GM21529 (cell line): ENCODE data around the gene ARHGEF18.
"Not testable (repeated sequence)": the region's sequence is repeated elsewhere in the genome, so short reads cannot be mapped to it uniquely, and the experiment has no call there.

Source experiments
- ATAC-seq: cut with Tn5 transposase; IDR thresholded peaks from one replicate; pipeline ENCODE4 v1.9.1; 2021; ENCODE audit not compliant: unreplicated experiment

Gene ARHGEF18

DNA sequence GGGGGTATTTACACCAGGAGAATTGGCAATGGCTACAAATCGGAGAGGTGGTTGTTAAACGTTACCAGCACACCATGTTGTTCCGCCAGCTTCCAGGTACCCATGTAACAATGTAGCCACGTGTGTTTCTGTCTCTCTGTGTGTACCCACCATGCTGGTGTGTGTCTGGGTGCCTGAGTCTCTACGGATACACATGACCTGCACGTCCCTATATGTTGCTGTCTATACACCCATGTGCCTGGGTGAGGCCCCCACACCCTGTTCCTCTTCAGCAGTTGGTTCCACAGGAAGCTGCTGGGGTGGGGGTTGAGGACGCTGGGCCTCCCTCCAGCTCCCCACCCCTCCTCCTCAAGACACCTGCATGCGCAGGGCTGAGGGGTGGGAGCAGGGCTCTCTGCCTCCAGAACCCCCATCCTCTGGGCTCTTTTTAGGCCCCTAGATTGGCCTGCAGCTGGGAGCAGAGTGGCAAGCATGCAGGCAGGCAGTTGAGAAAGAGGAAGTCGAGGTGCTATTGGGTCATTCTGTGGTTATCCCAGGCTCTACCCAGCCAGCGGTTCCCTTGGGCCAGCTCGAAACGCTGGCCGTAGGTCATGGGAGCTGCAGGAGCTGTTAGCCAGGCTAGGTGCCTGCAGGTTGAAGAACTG is at the start of gene ARHGEF18:
Gene ARHGEF18 (plus strand): TSS at position 351 of the 644 bp plus-strand sequence. CDS start 13,954 bp downstream, outside the sequence.
- no peak for ATAC-seq

DNA sequence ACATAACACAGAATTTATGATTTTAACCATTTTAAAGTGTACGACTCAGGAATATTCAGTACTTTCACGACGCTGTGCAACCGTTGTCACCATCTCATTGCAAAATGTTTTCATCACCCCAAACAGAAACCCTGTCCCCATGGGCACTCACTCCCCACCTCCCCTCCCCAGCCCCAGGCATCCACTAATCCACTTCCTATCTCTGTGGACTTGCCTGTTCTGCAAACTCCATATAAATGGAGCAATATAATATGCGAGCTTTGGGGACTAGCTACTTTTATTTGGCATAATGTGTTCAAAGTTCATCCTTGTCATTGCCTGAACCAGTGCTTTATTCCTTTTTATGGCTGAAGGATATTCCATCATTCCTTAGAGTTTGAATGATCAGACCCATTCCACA is 47.2 kb upstream of the ARHGEF18 start:
- ATAC-seq: no peak

DNA sequence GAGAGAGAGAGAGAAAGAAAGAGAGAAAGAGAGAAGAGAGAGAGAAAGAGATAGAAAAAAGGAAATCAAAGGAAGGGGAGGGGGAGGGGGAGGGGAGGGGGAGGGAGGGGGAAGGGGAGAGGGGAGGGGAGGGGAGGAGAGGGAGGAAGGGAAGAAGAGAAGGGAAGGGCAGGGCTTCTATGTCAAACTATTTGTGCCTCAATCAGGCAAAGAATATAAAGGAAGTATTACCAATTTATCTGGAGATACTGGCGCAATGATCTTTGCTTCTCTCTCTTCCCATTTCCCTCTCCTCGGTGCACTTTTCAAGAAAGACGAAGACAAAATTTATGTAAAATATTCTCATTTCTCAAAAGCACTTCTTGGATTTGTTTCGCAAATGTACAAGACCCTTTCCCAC is 45.3 kb upstream of the ARHGEF18 start:
- ATAC-seq: no peak

- no peak for ATAC-seq
These were observed 44.5 kb upstream of the ARHGEF18 start for GRCh38 chr19:7304200-7304599.

- ATAC-seq: no peak
These were observed 41.0 kb upstream of the ARHGEF18 start for GRCh38 chr19:7307590-7308218.

DNA sequence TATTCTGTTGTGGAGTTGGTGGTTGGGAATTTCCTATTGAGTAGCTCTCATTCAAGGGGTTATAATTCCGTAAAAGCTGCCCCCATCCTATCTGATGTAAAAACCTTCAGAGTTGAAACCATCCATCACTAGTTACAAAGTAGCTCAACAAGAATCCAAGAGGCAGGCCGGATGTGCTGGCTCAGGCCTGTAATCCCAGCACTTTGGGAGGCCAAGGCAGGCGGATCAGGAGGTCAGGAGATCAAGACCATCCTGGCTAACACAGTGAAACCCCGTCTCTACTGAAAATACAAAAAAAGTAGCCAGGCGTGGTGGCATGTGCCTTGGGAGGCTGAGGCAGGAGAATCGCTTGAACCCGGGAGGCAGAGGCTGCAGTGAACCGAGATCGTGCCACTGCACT is 40.4 kb upstream of the ARHGEF18 start:
- ATAC-seq: not testable (repeated sequence)

GRCh38 chr19:7311911-7312310 is 36.8 kb upstream of the ARHGEF18 start:
- no peak for ATAC-seq

DNA sequence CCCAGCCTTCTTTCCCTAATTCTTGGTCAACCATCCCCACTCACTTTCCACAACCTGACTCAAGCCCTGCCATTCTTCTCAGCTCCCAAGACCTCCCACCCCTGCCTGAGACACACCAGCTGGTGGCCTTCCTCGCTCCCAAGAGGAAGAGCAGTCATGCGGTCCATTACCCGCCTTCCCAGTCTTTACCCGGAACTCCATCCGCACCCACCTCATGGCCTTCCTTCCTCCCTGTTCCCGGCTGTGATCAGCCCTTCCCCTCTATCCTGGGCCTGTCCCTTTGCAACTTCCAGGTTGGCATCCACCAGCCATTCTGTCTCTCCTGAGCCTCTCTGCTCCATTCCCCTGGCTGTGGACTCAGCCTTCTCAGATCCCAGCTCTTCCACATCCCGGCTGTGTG is 35.9 kb upstream of the ARHGEF18 start:
- no peak for ATAC-seq

DNA sequence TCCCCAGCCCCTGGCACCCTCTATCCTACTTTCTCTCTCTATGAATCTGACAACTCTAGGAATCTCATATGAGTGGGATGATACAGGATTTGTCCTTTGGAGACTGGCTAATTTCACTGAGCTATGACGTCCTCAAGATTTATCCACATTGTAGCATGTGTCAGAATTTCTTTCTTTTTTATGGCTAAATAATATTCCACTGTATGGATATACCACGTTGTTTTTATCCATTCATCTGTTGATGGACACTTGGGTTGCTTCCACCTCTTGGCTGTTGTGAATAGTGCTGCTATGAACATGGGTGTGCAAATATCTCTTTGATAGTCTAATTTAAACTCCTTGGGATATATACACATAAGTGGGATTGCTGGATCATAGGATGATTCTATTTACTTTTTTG is 30.6 kb upstream of the ARHGEF18 start:
- no peak for ATAC-seq

GRCh38 chr19:7326105-7326877 is 22.4 kb upstream of the ARHGEF18 start:
- ATAC-seq: no peak

DNA sequence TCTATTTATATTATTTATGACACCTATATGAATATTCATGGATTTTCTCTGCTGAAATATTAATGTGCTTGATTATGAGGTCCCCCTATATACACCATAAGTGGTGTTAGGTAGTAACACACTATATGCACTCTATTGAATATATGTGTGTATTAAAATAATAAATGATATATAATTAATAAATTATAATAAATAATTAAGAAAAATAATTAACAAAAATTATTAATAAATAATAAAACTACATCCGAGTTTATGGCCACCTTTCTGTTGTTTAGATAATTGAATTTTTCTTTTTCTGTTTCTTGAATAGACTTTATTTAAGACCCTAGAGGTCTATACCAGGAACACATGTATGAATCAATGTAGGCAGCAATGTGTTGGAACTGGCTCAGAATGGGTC is 20.9 kb upstream of the ARHGEF18 start:
- ATAC-seq: no peak

DNA sequence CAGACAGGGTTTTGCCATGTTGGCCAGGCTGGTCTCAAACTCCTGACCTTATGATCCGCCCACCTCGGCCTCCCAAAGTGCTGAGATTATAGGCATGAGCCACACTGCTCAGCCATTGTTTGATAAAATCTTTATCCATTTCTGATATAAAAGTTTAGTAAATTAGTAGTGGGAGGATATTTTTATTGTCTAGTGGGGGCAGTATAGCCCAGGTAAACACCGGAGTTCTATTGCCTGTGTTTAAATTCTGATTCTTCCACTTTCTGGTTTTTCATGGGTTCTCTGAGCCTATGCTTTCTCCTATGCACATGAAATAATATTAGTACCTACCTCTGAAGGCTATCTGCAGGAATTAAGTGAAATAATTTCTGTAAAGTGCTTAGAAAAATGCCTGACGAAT is 20.1 kb upstream of the ARHGEF18 start:
- no peak for ATAC-seq

DNA sequence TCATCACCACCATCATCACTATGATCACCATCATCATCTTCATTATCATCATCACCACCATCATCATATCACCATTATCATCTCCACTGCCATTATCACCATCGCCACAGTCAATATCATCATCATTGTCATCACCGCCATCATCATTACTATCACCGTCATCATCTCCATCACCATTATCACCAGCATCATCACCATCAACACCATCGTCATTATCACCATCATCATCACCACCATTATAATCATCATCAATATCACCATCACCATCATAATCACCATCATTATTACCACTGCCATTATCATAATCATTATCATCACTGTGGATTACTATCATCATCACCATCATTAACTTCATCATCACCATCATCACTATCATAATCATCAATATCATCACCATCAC is 17.3 kb upstream of the ARHGEF18 start:
- ATAC-seq: no peak

- ATAC-seq: no peak
These were observed 15.3 kb upstream of the ARHGEF18 start for GRCh38 chr19:7333198-7334118.

GRCh38 chr19:7336321-7336973 is 12.3 kb upstream of the ARHGEF18 start:
- ATAC-seq: no peak

DNA sequence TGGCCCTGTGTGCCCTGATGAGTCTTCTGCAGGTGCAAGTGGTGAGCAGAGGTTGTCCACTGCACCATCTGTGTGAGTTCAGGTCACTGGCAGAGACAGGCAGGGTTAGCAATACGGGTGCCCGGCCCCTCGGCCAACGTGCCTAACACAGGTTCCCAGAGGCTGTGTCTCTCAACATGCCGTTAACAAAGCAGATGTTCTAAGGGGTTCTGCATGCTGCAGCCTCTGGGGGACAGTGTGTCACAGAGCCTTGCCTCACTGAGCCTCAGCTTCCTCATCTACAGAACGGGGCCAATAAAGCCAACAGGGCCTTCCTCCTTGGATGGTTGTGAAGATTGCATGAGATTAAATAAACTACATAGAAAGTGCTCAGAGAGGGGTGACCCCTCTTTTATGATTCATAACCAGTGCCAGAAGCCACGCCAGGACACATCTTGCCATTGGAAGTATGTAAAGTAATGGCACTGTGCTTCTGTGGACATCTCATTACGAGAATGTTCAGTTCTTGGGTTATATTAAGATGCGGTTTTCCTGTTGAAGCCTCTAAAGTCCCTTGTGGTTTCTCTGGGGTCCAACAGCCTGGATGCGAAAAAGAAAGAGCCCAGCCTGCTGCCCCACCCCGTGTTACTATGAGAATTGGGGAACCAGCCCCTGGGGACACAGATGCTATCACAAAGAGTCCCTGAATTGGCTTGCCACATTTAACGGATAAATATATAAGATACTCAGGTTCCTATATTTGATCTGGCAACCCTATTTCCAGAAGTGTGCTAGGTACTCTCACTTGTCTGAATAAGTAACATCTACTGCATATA is 11.2 kb upstream of the ARHGEF18 start:
- peak; percentile 64 for ATAC-seq

- no peak for ATAC-seq
These were observed 7.5 kb upstream of the ARHGEF18 start for GRCh38 chr19:7340959-7341837.

- no peak for ATAC-seq
These were observed 6.6 kb upstream of the ARHGEF18 start for GRCh38 chr19:7342143-7342542.

DNA sequence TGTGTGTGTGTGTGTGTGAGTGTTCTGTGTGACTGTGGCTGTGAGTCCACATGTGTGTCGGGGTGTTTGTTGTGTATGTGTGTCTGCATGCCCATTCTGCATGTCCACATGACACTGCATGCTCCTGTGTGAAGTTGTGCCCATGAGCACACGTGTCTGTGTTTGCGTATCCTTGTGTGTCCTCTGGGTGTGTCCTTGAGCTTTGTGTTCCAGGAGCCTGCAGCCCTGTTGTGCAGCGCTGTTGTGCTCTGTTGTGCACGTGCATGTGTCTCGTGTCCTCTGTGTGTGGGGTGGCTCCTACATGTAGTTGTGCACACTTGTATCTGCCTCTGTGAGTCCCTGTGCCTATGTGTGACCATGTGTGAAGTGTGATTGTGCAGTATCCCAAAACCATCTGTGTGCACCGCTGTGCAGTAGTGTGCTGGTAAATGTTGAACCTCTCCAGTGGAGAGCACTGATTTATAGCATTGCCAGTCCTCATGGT is 2.2 kb upstream of the ARHGEF18 start:
- no peak for ATAC-seq
